ENCODE measurements around the gene DEGS2. TPM values are rescaled to one million over a fixed set of nuclear protein-coding genes. Genes with fewer than 3 reads are reported as not detected.

The DEGS2 gene
- total RNA-seq, 1 experiment from 2014 or later = 5.1 TPM

GRCh38 chr14:100143523-100143922 is 15.9 kb downstream of the DEGS2 start:
- Mint-ChIP-seq H3K27ac (ENCODE audit: unreplicated experiment) (no peak overlapping the region), H3K4me3 (ENCODE audit: unreplicated experiment) (no peak overlapping the region), H3K36me3 (ENCODE audit: insufficient read depth, unreplicated experiment) (no peaks in the 10 kb centered on the region), H3K4me1 (ENCODE audit: low read depth, unreplicated experiment) (no peaks in the 10 kb centered on the region), H3K27me3 (ENCODE audit: insufficient read depth, unreplicated experiment) (no peaks in the 10 kb centered on the region), H3K9me3 (ENCODE audit: unreplicated experiment) (no peaks in the 10 kb centered on the region)
- intact Hi-C loops (cut with micrococcal nuclease; ENCODE audit: unreplicated experiment) = no loop called here
- Histone ChIP-seq H3K4me1 (peaks cover 25% of the 10 kb centered on the region), H3K9me3 (no peaks in the 10 kb centered on the region), H3K4me3 (ENCODE audit: low read depth, low read length) (no peak overlapping the region), H3K27me3 (replicated peaks; ENCODE audit: control insufficient read depth, insufficient read depth, low read length) (no peaks in the 10 kb centered on the region), H3K36me3 (ENCODE audit: control insufficient read depth, insufficient read depth, low read length) (no peaks in the 10 kb centered on the region; the same call in none of the 2 replicates)
- ChIA-PET POLR2A (no interaction called here), CTCF (interaction anchor here (0.6 kb wide), 1 partner anchor 42 kb away, joined by 3 read pairs; no protein-coding TSS in a partner anchor)
- no peak for DNase-seq
- TF ChIP-seq CTCF (IDR thresholded peaks at IDR 0.05; ENCODE audit: insufficient read depth in 1 of 2, low read depth in 1 of 2, low read length in 1 of 2, severe bottlenecking in 1 of 2, unreplicated experiment in 1 of 2) = no peak
- BruUV-seq (replicated peaks) = no TSS peak

GRCh38 chr14:100142073-100143040 is 17.1 kb downstream of the DEGS2 start:
- CTCF ChIA-PET = interaction anchor here (1.4 kb wide), 1 partner anchor 11 kb away, joined by 3 read pairs; no protein-coding TSS in a partner anchor
- no peaks in the 10 kb centered on the region for H3K9me3 ChIP-seq
- Mint-ChIP-seq H3K27ac (ENCODE audit: unreplicated experiment) (peak overlapping the region; percentile 78), H3K4me3 (ENCODE audit: unreplicated experiment) (no peak overlapping the region), H3K36me3 (ENCODE audit: insufficient read depth, unreplicated experiment) (no peaks in the 10 kb centered on the region), H3K4me1 (ENCODE audit: low read depth, unreplicated experiment) (no peaks in the 10 kb centered on the region), H3K9me3 (ENCODE audit: unreplicated experiment) (no peaks in the 10 kb centered on the region), H3K27me3 (ENCODE audit: insufficient read depth, unreplicated experiment) (no peaks in the 10 kb centered on the region)
- no peak for TF ChIP-seq CTCF (IDR thresholded peaks at IDR 0.05; ENCODE audit: insufficient read depth in 1 of 2, low read depth in 1 of 2, low read length in 1 of 2, severe bottlenecking in 1 of 2, unreplicated experiment in 1 of 2)
- intact Hi-C loops (cut with micrococcal nuclease; ENCODE audit: unreplicated experiment) = no loop called here
- no peak for DNase-seq
- H3K27me3 ChIP-seq (replicated peaks; ENCODE audit: control insufficient read depth, insufficient read depth, low read length) = no peaks in the 10 kb centered on the region
- no TSS peak for BruUV-seq (replicated peaks)
- H3K36me3 ChIP-seq (ENCODE audit: control insufficient read depth, insufficient read depth, low read length) = no peaks in the 10 kb centered on the region; the same call in none of the 2 replicates
- H3K4me1 ChIP-seq = peaks cover 25% of the 10 kb centered on the region
- POLR2A ChIA-PET = no interaction called here
- no peak overlapping the region for H3K4me3 ChIP-seq (ENCODE audit: low read depth, low read length)

GRCh38 chr14:100141098-100141497 is 18.3 kb downstream of the DEGS2 start:
- Mint-ChIP-seq H3K36me3 (ENCODE audit: insufficient read depth, unreplicated experiment) (no peaks in the 10 kb centered on the region), H3K27ac (ENCODE audit: unreplicated experiment) (no peak overlapping the region), H3K9me3 (ENCODE audit: unreplicated experiment) (no peaks in the 10 kb centered on the region), H3K4me1 (ENCODE audit: low read depth, unreplicated experiment) (no peaks in the 10 kb centered on the region), H3K27me3 (ENCODE audit: insufficient read depth, unreplicated experiment) (no peaks in the 10 kb centered on the region), H3K4me3 (ENCODE audit: unreplicated experiment) (no peak overlapping the region)
- no TSS peak for BruUV-seq (replicated peaks)
- no peak for DNase-seq
- intact Hi-C loops (cut with micrococcal nuclease; ENCODE audit: unreplicated experiment) = no loop called here
- no peaks in the 10 kb centered on the region for H3K9me3 ChIP-seq
- H3K4me3 ChIP-seq (ENCODE audit: low read depth, low read length) = no peak overlapping the region
- ChIA-PET CTCF (no interaction called here), POLR2A (no interaction called here)
- H3K4me1 ChIP-seq = peaks cover 25% of the 10 kb centered on the region
- TF ChIP-seq CTCF (IDR thresholded peaks at IDR 0.05; ENCODE audit: insufficient read depth in 1 of 2, low read depth in 1 of 2, low read length in 1 of 2, severe bottlenecking in 1 of 2, unreplicated experiment in 1 of 2) = no peak
- no peaks in the 10 kb centered on the region; the same call in 1 of the 2 replicates for H3K36me3 ChIP-seq (ENCODE audit: control insufficient read depth, insufficient read depth, low read length)
- no peaks in the 10 kb centered on the region for H3K27me3 ChIP-seq (replicated peaks; ENCODE audit: control insufficient read depth, insufficient read depth, low read length)
